Endothelial cell of umbilical vein (primary cell): ENCODE measurements around the gene KLHDC9.

Source experiments
- EZH2 ChIP-seq: IDR thresholded peaks from 2 replicates; pipeline ENCODE4 v1.6.1; 2012; ENCODE audit warnings: borderline replicate concordance, low read depth, mild to moderate bottlenecking, moderate library complexity, low read length, inconsistent platforms; ENCODE audit not compliant: severe bottlenecking
- MYC ChIP-seq: IDR thresholded peaks from one replicate; pipeline ENCODE4 v1.6.1; 2011; ENCODE audit warnings: mild to moderate bottlenecking, low read depth, low read length
- TF ChIP-seq, protein P1 (sequence below), 2 donors: IDR thresholded peaks; 1 replicate in 1 of 2; 2 replicates in 1 of 2; pipeline ENCODE4 v1.5.1; 2011; ENCODE audit warnings: low read length in 2 of 2, mild to moderate bottlenecking in 2 of 2, moderate library complexity in 2 of 2, control low read depth in 1 of 2, inconsistent platforms in 1 of 2, low read depth in 1 of 2; ENCODE audit not compliant: insufficient read depth in 1 of 2; ENCODE audit errors: extremely low read depth in 1 of 2

- TF ChIP-seq, protein P1, sequence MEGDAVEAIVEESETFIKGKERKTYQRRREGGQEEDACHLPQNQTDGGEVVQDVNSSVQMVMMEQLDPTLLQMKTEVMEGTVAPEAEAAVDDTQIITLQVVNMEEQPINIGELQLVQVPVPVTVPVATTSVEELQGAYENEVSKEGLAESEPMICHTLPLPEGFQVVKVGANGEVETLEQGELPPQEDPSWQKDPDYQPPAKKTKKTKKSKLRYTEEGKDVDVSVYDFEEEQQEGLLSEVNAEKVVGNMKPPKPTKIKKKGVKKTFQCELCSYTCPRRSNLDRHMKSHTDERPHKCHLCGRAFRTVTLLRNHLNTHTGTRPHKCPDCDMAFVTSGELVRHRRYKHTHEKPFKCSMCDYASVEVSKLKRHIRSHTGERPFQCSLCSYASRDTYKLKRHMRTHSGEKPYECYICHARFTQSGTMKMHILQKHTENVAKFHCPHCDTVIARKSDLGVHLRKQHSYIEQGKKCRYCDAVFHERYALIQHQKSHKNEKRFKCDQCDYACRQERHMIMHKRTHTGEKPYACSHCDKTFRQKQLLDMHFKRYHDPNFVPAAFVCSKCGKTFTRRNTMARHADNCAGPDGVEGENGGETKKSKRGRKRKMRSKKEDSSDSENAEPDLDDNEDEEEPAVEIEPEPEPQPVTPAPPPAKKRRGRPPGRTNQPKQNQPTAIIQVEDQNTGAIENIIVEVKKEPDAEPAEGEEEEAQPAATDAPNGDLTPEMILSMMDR (IDR thresholded peaks at IDR 0.05; ENCODE audit: extremely low read depth in 1 of 2, insufficient read depth in 1 of 2, low read depth in 1 of 2, low read length in 2 of 2): no peak
- TF ChIP-seq MYC: no peak
- no peak for TF ChIP-seq EZH2
Measured at GRCh38 chr1:161070761-161071160, 27.4 kb upstream of the KLHDC9 start.
